K562 (cell line): Measurements from ENCODE around the gene CLDND2. TPM values are rescaled to one million over a fixed set of nuclear protein-coding genes. Genes with fewer than 3 reads are reported as not detected.
A peak's percentile ranks its signal among the peaks of the same experiment; 100 is the strongest.

Experiments
- ARID3B ChIP-seq: fragments of 250-450 bp; sonication (Bioruptor Pico); IDR thresholded peaks from 2 replicates; pipeline ENCODE4 v1.4.0; 2020; ENCODE audit warnings: borderline replicate concordance
- BDP1 ChIP-seq: IDR thresholded peaks from 3 replicates; pipeline ENCODE4 v1.6.1; 2011; ENCODE audit not compliant: insufficient read length, insufficient read depth
- GABPB2 ChIP-seq: fragments of 250-450 bp; sonication (Bioruptor Pico); conservative IDR thresholded peaks from 2 replicates; pipeline ENCODE4 v1.5.1; 2021; ENCODE audit warnings: mild to moderate bottlenecking
- IRF1 ChIP-seq: sonication (generic); formaldehyde crosslinking; IDR thresholded peaks from 2 replicates; pipeline ENCODE4 v1.8.0; 2022; ENCODE audit warnings: missing genetic modification reagents, mild to moderate bottlenecking, borderline replicate concordance
- KDM5B ChIP-seq: fragments of 200-600 bp; sonication (generic); IDR thresholded peaks from 2 replicates; pipeline ENCODE4 v1.6.1; 2012; ENCODE audit warnings: low read depth, mild to moderate bottlenecking, moderate library complexity, low read length, control low read depth, inconsistent platforms; ENCODE audit not compliant: insufficient replicate concordance
- KLF13 ChIP-seq: fragments of 450-650 bp; IDR thresholded peaks from 2 replicates; pipeline ENCODE4 v1.6.1; 2016; ENCODE audit warnings: missing genetic modification characterization, low read depth, mild to moderate bottlenecking, missing compliant biosample characterization, moderate library complexity, borderline replicate concordance
- MAFK ChIP-seq: IDR thresholded peaks from 2 replicates; pipeline ENCODE4 v1.6.1; 2011; ENCODE audit warnings: low read length, improper control_type of control experiment
- PPARD ChIP-seq: fragments of 250-450 bp; sonication (Bioruptor Pico); IDR thresholded peaks from 2 replicates; pipeline ENCODE4 v1.8.0; 2022; ENCODE audit warnings: inconsistent platforms, mild to moderate bottlenecking, moderate library complexity
- SIRT6 ChIP-seq: IDR thresholded peaks from one replicate; pipeline ENCODE4 v1.6.1; 2012; ENCODE audit warnings: low read depth, mild to moderate bottlenecking, control low read depth, inconsistent platforms, low read length, moderate library complexity
- TAF1 ChIP-seq: IDR thresholded peaks from 2 replicates; pipeline ENCODE4 v1.6.1; 2011; ENCODE audit warnings: mild to moderate bottlenecking, low read length, moderate library complexity; ENCODE audit not compliant: insufficient read depth, control insufficient read depth, severe bottlenecking; ENCODE audit errors: extremely low read depth
- TCF7 ChIP-seq: sonication (generic); IDR thresholded peaks from 2 replicates; pipeline ENCODE4 v1.6.1; 2016; ENCODE audit warnings: antibody characterized with exemption, borderline replicate concordance
- ZBTB33 ChIP-seq: sonication (generic); formaldehyde crosslinking; IDR thresholded peaks from 2 replicates; pipeline ENCODE4 v1.8.1; 2023; ENCODE audit warnings: mild to moderate bottlenecking, missing genetic modification reagents
- ZNF263 ChIP-seq: sonication (generic); formaldehyde crosslinking; IDR thresholded peaks from 2 replicates; pipeline ENCODE4 v1.8.0; 2022; ENCODE audit warnings: mild to moderate bottlenecking, missing genetic modification reagents, borderline replicate concordance
- ZNF507 ChIP-seq: conservative IDR thresholded peaks from 2 replicates; pipeline ENCODE4 v1.6.1; 2017; ENCODE audit warnings: missing genetic modification characterization, missing compliant biosample characterization
- ZNF764 ChIP-seq: fragments of 250-450 bp; sonication (Bioruptor Pico); IDR thresholded peaks from 2 replicates; pipeline ENCODE4 v1.4.0; 2020; ENCODE audit warnings: low read depth, mild to moderate bottlenecking, moderate library complexity
- polyA plus RNA-seq, 8 experiments: library from polyadenylated mRNA; depleted of rRNA in 4 of 8; stranded (reverse) in 5 of 8; unstranded in 3 of 8; fragments of >200 nt; fragmentation: Nextera tagmentation in 2 of 8; fragmentation: Illumina TruSeq in 1 of 8; extraction: Ambion mirVana in 2 of 8; extraction: Trizol in 1 of 8; gene quantifications; 2 replicates each; pipeline versions ENCODE4 v1.2.1 to v1.2.3, GENCODE V29; 2011 to 2014; ENCODE audit warnings: inconsistent platforms in 1 of 8, missing spikeins in 1 of 8
- total RNA-seq, 7 experiments: library from RNA; depleted of rRNA in 6 of 7; stranded (reverse); fragments of >200 nt in 6 of 7; fragmentation: Illumina TruSeq in 2 of 7; extraction: Trizol in 2 of 7; gene quantifications; 2 replicates each; pipeline versions ENCODE4 v1.2.1 to v1.2.3, GENCODE V29; 2011 to 2021; ENCODE audit warnings: low replicate concordance in 1 of 7

Gene CLDND2
- total and polyA plus RNA-seq, 9 of the 15 experiments (the other 6 are each of a cell fraction or from before 2014, with no cell fraction given): 0.45 to 4.0 (median 1.2) TPM; not detected in 3

- TF ChIP-seq MAFK (no peak), GABPB2 (CRISPR knock-in tag) (no peak), TAF1 (no peak), ARID3B (CRISPR knock-in tag) (no peak), ZNF507 (no peak), ZBTB33 (no peak), KLF13 (tag) (no peak), BDP1 (no peak), TCF7 (no peak), KDM5B (no peak), ZNF764 (CRISPR knock-in tag) (no peak), PPARD (no peak), SIRT6 (no peak), IRF1 (no peak), ZNF263 (CRISPR knock-in tag) (peak; percentile 22; the same call in 1 of the 2 replicates)
Measured at GRCh38 chr19:51351266-51351990, 17.4 kb downstream of the CLDND2 start (continued).
